ENCODE results near the gene NTRK2.

GRCh38 chr9:84996716-84997115, 327.2 kb downstream of the NTRK2 start:
- TF ChIP-seq USF1 (IDR thresholded peaks at IDR 0.05) (no peak), RAD21 (IDR thresholded peaks at IDR 0.05; ENCODE audit: low read depth) (no peak), EP300 (IDR thresholded peaks at IDR 0.05; ENCODE audit: borderline replicate concordance) (no peak), MAX (IDR thresholded peaks at IDR 0.05) (no peak), CREB1 (IDR thresholded peaks at IDR 0.05; ENCODE audit: low read depth) (no peak), TCF12 (IDR thresholded peaks at IDR 0.05; ENCODE audit: low read depth) (no peak), TAF1 (IDR thresholded peaks at IDR 0.05; ENCODE audit: low read depth) (no peak), REST (IDR thresholded peaks at IDR 0.05; ENCODE audit: low read depth) (no peak)

Data from Ishikawa (cell line).